GM21737 (cell line): ENCODE data around the gene BRINP2.

Source experiments
- ATAC-seq: cut with Tn5 transposase; IDR thresholded peaks from one replicate; pipeline ENCODE4 v1.9.1; 2021; ENCODE audit warnings: mild to moderate bottlenecking, moderate library complexity; ENCODE audit not compliant: unreplicated experiment

BRINP2 gene

DNA sequence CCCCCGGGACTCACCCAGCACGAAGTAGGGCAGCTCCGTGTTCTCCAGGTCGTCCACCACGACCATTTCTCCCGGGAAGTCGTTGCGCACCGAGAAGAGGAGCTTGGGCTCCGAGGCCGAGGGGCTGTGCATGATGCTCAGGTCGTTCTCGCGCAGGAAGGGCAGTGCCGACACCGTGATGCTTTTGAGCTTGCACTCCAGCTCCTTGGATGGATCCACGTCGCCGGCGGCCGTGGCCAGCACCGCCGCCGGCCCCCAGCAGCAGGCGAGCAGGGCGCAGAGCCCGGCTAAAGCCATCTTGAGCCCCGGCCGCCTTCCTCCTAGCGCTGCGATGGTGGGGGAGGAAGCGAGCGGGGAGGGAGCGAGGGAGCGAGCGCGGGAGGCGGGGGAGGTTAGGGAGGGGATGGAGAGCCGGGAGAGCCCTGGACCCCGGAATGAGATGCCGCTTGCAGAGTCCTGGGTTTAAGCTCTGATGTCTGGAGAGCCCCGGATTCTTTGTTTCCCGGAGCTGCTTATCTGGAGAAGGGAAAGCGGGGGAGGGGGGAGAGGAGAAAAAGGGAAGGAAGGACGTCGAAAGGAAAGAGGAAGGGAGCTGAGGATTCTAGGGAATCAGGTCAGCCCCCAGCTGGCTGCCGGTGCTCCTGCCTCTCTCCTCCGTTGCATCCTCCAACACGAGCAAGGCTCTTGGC, 6.2 kb upstream of the BRINP2 start, which contains the start of gene ASTN1:
Gene ASTN1, minus strand, starts transcription at position 333 of the 689 bp plus-strand sequence. Its CDS starts 36 bp downstream, at position 297.
- no peak for ATAC-seq

DNA sequence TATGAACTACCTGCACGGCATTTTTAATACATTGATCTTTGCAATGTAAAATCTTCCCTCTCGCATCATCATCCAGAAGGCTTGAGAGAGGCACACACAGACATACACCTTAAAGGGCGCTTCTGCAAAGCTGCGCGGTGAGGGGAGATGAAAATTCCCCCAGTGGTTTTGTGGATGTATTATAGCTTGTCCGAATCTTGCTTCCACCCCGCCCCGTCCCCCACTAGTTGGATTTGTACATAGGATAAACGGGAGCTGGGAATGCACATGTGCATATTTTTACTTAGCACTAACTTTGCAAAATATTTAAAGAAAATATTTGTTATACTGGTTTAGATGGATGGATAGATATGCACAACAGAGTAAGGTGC, 5.7 kb upstream of the BRINP2 start:
- no peak for ATAC-seq

DNA sequence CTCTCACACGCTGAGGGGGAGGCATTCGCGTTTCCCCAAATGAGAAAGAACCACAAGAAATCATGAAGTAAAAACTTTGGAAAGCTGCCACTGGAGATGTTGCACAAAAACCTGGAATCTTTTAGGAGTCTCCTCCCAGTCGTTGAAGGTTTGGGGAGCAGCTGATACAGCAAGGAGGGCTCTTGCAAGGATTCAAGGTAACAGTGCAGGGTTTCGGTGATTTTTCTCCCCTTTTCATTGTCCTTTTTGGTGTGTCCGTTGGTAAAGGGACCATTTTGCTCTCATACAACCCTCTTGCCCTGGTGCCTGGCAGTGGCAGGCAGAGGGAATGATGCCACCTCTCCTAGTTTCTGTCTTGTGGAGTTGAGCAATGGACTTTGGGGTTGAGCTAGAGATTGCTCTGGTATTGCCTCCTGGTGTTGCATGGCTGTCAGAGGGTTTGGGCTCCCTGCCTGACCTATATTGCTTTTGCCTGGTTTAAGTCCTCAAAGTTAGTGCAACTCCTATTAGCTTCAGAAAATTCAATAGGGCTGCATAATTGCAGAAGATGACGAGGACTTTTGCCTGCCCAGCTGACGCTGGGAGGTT, 872 bp downstream of the BRINP2 start:
- no peak for ATAC-seq

DNA sequence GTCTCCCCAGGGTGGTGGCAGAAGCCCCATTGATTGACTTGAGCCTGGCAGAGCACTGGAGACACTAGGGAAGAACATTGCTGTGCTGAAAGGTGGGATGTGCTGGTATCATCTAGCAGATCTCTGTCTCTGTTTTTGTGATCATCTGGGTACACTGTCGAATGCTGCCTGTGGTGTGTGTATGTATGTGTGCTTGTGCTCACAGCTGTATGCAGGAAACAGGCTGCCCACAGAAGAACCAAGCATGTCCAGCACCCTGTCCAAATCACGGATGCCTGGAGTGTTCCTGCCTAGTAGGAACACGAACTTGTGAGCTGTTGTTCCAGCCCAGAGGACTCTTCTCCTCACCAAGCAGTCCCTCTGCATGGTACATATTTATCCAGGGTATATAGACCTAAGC, 1.5 kb downstream of the BRINP2 start:
- ATAC-seq = no peak

DNA sequence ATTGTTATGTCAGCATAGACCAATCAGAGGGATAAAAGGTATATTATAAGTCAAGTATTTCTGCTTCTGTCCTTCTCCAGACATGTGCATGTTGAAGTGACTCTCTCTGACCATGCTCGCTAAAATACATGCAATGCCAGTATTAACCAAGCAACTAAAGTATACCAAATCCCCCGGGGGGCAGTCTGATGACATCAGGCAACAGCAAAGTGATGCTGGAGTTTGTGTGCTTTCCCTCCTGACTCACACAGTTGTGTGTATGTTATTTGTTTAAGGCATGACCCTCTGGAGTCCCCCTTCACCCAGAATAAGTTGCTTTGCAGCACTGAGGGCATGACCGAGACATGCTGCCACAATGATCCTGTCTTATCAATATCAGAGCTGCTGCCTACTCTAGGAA, 2.1 kb downstream of the BRINP2 start:
- ATAC-seq = no peak

DNA sequence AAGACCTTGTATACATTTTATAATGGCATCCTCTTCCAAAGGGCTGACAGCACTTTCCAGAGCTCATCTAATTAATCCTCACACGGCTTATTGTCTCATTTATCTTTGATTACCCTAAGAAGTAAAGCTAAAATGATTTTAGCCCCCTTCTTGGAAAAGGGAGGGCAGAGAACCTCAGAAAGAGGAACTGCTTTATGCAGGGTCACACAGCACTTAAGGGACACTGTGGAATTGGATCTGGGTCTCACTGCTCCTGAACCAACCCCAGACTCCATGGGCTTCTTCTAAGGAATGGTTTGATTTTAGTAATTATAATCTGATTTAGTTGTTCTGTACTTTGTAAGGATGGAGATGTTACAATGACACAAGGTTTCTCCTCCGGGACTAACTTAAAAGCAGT, 3.2 kb downstream of the BRINP2 start:
- ATAC-seq = no peak

DNA sequence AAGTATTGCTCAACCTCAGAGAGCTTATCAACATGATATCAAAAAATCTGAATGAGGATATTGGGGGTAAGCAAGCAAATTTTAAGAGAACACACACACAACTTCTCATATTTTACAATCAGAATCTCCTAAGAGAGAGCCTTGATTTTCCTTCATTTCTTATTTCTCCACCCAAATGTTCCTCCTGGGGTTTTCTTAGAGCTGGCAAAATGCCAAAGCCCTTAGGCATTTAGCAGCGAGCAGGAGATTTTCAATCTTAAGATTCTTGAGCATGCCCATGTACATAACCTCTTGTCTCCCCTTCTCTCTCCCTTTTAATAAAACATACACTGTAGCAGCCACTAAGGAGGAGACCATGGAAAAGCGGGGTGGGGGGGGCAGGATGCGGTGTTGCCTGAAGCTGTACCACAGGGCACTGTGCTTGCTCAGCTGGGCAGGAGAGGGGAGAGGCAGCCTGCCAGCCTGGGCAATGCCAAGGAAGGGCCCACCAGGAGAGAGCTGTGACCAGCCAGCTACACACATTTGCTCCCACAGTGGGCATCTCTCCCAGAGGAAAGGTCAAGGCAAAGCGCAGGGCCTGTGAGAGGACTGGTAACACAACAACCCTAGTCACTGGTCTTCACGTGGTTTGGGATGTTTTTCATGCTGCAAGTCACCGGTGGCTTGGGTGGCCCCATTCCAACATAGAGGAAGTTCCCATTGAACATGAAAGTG, 4.3 kb downstream of the BRINP2 start:
- ATAC-seq = no peak

DNA sequence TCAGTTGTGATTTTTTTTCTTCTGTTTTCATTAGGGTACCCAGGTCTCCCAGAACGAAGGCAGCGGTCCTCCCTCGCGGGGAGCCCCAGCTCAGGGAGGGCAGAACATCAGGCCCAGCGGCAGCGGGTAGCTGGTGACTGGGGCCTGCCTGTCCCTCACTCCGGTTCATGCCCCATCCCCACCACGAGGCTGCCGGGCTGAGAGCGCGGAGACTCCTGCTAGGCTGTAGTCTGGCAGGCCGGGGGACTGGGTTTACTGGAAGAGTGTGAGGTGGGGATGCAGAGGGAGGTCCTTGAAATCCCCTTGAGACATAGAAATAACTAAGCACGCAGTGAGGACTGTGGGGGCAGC, 10.5 kb downstream of the BRINP2 start:
- ATAC-seq = no peak

DNA sequence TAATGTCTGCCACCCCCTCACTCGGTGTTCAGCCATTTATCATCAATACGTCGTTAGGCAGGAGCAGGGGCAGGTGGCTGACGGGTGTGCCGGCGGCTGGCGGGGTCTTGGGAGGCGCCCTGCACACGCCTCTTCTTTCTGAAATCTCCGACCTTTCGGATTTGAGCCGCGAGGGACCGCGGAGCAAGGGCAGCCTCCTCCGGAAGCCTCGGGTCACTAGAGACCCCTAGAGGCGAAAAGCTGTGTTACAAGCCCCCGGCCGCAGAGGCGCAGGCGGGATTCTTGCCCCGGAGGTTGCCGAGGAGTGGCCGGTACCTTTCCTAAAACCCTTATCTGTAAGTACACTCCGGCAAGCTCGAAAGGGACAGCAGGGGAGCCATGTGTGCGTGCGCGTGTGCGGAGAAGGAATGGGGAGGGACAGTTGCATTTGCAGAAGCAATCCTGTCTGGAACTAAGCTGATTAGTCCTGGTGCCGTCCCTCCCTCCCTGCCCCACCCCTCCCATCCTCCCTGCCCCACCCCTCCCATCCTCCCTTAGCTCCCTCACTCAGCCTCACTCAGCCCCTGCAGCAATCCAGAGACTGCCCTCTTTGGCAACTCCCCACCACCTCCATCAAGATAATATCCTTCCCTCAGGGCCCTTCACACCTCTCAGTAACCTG, 11.0 kb downstream of the BRINP2 start:
- peak; percentile 94 for ATAC-seq

DNA sequence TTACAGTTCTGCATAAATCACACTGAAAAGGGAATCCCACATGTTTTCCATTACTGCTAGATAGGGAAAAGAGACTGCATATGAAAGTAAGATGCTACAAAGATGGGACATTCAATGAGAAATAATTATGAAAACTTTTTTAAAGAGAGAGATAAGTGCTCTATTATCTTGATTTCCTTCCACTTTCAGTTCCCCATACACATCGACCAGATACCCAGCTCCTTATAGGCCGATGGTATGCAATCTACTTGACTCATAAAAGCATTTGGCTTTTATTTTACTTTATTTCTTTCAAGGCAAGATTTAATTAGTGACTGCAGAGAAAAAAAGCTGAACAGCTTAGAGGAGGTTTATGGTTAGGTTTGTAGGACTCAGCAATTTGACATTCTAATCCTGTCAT, 13.1 kb downstream of the BRINP2 start:
- no peak for ATAC-seq

DNA sequence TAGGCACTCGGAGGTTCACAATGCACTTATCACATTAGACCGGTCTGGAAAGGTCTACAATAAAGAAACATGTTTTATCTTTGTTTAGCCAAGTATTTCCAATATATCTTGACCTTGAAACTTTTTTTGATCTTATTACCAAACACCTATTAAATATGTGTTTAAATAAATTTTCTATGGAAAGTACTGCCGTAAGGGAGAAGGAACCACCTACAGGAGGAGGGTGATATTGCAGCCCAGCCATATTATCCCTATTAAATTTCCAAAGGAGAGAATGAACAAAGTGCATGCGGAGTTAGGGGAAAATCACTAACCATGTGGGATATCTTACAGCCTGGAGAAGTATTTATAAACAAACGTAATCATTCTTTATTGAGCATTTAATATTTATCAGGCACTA, 14.5 kb downstream of the BRINP2 start:
- ATAC-seq = no peak

DNA sequence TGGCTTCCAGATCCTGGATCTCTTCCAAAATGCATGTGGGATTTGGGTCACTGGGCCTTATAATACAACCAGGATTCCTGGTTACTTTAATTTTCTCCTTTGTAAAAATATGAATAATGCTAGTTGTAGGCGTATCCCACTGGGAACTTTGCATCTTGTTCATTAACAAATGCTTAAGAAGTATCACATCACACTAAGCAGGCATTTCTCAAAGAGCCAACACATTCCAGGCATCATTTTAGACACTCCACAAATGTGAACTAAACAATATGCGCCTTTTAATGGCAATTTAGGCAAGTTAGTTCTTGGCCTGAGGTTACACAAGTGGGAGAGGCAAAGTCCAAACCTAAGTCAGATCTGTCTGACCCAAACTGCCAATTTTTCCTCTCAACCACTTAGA, 15.9 kb downstream of the BRINP2 start:
- no peak for ATAC-seq

DNA sequence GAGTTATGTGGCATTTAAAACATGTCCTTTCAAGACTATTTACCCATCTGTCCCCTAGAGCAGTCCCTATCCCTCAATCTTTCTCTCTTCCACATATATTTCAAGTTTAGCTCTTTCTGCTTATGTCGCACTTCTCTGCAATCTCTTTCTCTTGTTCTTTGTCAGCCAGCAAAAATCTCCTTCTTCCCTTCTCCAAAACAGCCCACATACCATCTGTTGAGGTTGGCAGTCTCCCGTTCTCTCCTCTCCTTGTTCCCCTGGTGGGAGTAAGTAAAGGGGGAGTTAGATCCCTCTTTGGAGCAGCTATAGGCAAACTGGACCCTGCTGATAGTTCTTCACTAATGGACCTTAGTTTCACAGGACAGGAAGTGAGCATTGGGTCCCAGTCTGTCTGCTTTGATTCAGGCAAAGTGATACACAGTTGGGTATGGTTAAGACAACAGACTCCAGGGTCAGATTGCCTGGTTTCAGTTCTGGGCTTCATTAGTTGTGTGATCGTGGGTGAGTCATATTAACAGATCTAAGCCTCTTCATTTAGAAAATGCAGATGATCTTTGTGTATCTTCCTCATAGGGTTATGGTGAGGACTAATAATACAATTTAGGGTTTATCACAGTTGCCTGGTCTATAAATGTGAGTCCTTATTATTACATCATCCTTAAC, 19.7 kb downstream of the BRINP2 start:
- no peak for ATAC-seq

DNA sequence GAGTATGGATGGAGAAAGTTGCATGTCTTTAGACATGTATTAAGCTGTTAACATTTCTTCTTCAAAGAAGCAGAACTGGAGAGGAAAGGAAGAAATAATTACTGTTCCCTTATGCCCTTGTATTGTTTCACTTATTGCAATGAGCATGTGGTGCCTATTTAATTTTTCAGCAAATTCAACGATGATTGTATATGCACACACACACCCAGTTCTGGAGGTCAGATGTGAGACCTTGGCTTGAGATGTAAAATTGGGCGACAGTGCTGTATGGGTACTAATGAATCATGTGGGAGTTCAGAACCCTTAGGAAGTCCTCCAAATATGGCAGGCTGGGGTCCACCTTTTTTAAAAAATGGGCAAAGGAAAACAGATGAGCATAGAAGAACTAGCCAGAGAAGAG, 27.5 kb downstream of the BRINP2 start:
- ATAC-seq = no peak

DNA sequence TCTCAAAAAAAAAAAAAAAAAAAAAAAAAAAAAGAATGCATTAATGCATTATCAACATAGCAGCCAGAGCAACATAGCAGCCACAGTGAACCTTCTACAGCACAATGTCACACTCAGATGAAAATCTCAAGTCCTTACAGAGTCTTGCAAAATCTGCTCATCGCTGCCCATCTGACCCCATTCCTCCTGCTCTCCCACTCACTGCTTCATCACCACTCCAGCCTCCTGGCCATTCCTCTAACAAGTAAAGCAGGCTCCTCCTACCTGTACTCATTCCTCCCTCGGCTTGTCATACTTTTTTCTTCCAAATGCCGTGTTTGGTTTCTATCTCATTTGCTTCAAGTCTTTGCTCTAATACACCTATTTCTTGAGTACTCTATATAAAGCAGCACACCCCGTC, 29.5 kb downstream of the BRINP2 start:
- ATAC-seq = no peak

DNA sequence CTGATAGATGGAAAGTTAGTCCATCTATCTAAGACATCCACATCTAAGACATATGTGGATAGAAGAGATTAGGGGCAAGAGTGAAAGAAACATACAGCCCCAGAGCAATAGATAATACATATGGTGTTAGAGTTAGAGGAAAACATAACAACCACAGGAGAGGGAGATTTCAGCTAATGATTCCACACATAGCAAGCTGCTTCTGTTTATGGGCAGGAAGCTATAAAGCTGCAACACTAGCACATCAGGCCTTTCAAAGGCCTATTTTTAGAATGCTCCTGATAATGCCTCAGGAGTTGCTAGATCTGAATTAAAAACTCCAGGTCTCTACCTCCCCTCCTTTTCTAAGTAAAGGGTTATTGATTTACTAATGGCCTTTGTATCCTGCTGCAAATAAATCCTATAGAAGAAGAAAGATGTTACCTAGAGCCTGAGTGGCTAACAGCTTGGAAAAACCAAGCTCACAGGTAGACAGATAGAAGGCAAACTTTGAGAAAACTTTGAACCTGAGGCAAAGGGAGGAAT, 36.1 kb downstream of the BRINP2 start:
- no peak for ATAC-seq

DNA sequence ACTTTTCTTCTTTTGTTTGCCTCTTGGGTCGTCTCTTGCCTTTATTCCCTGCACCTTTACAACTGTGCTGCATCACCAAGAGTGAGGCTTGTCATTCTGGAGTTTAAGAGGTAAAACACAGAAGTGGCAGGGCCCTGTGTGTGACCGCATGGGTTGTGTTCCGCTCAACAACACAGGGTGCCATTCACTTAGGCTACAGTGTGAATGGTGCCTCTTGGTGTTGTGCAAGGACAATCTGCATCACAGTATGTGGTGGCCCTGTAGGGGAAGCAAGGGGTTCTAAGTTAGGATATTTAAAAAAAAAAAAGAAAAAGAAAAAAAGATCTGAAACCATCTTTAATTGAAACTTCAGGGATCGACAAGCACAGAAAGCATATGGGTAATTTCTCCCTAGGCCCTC, 38.2 kb downstream of the BRINP2 start:
- ATAC-seq = no peak

DNA sequence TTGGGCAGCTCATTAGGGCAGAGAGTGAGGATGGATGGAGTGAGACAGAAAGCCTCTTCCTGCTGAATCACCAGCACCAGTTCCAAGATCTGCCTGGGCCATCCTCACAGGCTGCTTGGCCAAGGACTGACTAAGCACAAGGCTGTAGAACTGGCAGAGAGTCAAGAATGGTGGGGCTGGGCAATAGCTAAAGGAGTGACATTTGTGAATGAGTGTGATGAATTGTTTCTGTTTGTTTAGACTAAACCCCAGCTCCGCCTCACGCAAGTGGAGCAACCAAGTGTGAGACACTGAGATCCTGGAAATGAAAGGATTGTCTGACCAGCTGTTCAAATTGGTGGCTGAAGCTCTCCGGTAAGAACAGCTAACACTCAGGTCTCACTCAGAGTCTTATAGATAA, 38.6 kb downstream of the BRINP2 start:
- no peak for ATAC-seq

DNA sequence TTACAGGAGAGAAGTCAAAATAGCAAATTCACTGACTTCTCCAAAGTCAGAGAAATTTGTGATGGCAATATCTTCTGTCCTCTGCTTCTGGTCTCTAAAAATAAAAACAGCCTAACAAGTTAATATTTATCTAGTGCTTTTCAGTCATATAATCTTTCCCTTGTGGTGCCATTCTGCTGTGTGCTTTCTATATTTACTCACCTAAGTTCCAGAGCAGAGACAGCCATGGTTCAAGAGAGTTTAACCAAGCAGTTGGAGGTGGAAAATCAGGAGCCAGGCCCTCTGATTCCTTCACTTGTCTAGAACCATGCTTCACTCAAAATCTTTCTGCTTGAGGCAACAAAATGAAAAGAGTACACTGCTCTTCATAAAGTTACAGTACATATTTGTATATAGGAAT, 39.3 kb downstream of the BRINP2 start:
- ATAC-seq = no peak

DNA sequence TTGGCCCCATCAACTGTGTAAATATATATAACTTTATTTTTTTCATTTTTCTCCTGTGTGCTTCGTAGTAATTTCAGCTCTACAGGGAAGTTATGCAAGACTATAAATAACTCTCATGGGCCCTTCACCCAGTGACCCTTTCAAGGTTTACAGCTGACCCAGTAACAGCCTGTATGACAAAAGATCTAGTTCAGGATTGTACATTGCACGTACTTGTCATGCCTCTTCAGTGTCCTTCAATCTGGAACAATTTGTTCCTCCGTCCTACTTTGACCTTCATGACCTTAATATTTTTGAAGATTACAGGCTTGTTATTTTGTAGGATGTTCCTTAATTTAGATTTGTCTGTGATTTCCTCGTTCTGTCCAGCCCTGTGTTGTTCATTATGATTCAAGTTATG, 40.5 kb downstream of the BRINP2 start:
- ATAC-seq = no peak

DNA sequence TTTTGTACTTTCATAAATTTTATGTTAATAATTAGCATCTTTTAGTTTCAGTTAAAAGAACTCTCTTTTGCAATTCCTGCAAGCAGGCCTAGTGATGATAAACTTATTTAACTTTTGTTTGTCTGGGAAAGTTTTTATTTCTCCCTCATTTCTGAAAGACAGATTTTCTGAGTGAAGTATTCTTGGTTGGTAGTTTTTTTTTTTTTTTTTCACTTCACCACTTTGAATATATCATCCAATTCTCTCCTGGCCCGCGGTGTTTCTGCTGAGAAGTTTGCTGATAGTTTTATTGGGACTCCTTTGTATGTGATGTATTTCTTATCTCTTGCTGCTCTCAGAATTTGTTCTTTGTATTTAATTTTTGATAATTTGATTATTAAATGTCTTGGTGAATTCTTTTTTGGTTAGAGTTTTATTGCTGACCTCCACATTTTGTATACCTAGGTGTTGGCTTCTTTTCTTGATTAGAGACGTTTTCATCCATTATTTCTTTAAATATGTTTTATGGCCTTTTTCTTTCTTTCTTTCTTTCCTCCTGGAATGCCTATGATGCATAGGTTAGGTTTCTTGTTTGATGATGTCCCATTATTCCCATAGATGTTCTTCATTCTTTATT, 45.9 kb downstream of the BRINP2 start:
- ATAC-seq = no peak
